Endothelial cell of umbilical vein (primary cell): ENCODE results near the gene ALK. TPM values are rescaled to one million over a fixed set of nuclear protein-coding genes. Genes with fewer than 3 reads are reported as not detected.

Experiments used
- BruUV-seq: library from RNA; stranded (reverse); fragments of 400-500 nt; replicated peaks from 2 replicates; lab custom pipeline; 2021; lab: Mats Ljungman, UMichigan
- CTCF ChIA-PET: fragments of 300-600, 350-600 bp; sonication (Branson Sonifier 250); formaldehyde crosslinking; loops from one replicate; lab custom pipeline; 2021; ENCODE audit warnings: antibody characterized with exemption, inconsistent platforms; lab: Charles Lee
- POLR2A ChIA-PET: fragments of 300-600, 350-600 bp; sonication (Branson Sonifier 250); formaldehyde crosslinking; loops from one replicate; lab custom pipeline; 2021; ENCODE audit warnings: antibody characterized with exemption, inconsistent platforms; lab: Charles Lee
- DNase-seq: peaks from one replicate; pipeline ENCODE4 v3.0.0-alpha.2; 2011; ENCODE audit warnings: low read depth, low spot score
- FAIRE-seq: peaks from 2 replicates; lab custom pipeline; 2011; peaks lifted over from hg19 to GRCh38; lab: Jason Lieb, UNC
- H2AFZ ChIP-seq: 2 replicates; pipeline ENCODE4 v1.6.0; 2012; ENCODE audit warnings: low read depth, low read length, control low read depth, inconsistent platforms
- H3K27ac ChIP-seq: 2 replicates; pipeline ENCODE4 v1.5.1; 2011; ENCODE audit warnings: low read depth, mild to moderate bottlenecking, control low read depth, low read length, moderate library complexity; ENCODE audit not compliant: insufficient read depth
- H3K27me3 ChIP-seq, 2 experiments: 2 replicates each; pipeline versions ENCODE4 v1.6.0 to v1.6.1; 2011; ENCODE audit warnings: low read length in 2 of 2, mixed read lengths in 1 of 2; ENCODE audit not compliant: control insufficient read depth in 2 of 2, insufficient read depth in 2 of 2
- H3K36me3 ChIP-seq, 2 experiments: 2 replicates in 1 of 2; 3 replicates in 1 of 2; pipeline ENCODE4 v1.5.1; 2011; ENCODE audit warnings: low read length in 2 of 2, mild to moderate bottlenecking in 1 of 2, moderate library complexity in 1 of 2; ENCODE audit not compliant: control insufficient read depth in 2 of 2, insufficient read depth in 2 of 2; ENCODE audit errors: extremely low read depth in 1 of 2
- H3K4me1 ChIP-seq: 3 replicates; pipeline ENCODE4 v1.5.1; 2011; ENCODE audit warnings: mild to moderate bottlenecking, low read length; ENCODE audit not compliant: control insufficient read depth, insufficient read depth; ENCODE audit errors: extremely low read depth
- H3K4me2 ChIP-seq: 2 replicates; pipeline ENCODE4 v1.6.1; 2011; ENCODE audit warnings: low read length, control low read depth, mixed read lengths; ENCODE audit not compliant: insufficient read depth
- H3K4me3 ChIP-seq, 3 experiments: fragments of 200-600 bp in 1 of 3; sonication (generic), shearing (Covaris generic) in 1 of 3; replicated peaks in 1 of 3; 2 replicates each; pipeline ENCODE4 v1.5.1; 2011 to 2016; ENCODE audit warnings: control low read depth in 3 of 3, low read length in 3 of 3, mild to moderate bottlenecking in 2 of 3, inconsistent platforms in 1 of 3, low read depth in 1 of 3, moderate library complexity in 1 of 3; ENCODE audit not compliant: insufficient read depth in 1 of 3
- H3K79me2 ChIP-seq: 2 replicates; pipeline ENCODE4 v1.6.0; 2012; ENCODE audit warnings: low read length, inconsistent platforms; ENCODE audit not compliant: control insufficient read depth, insufficient read depth
- H3K9ac ChIP-seq: replicated peaks from 2 replicates; pipeline ENCODE3; 2011; ENCODE audit warnings: low read length, control low read depth; ENCODE audit not compliant: insufficient read depth; ENCODE audit errors: extremely low read depth
- H3K9me1 ChIP-seq: replicated peaks from 3 replicates; pipeline ENCODE4 v1.6.0; 2011; ENCODE audit warnings: mild to moderate bottlenecking, low read length; ENCODE audit not compliant: control insufficient read depth, insufficient read depth; ENCODE audit errors: extremely low read depth
- H3K9me3 ChIP-seq: replicated peaks from 2 replicates; pipeline ENCODE4 v1.5.1; 2012; ENCODE audit warnings: low read length, inconsistent platforms; ENCODE audit not compliant: control insufficient read depth, insufficient read depth
- H4K20me1 ChIP-seq: replicated peaks from 2 replicates; pipeline ENCODE3; 2011; ENCODE audit warnings: mild to moderate bottlenecking, low read length; ENCODE audit not compliant: control insufficient read depth, insufficient read depth; ENCODE audit errors: extremely low read depth
- EZH2 ChIP-seq: IDR thresholded peaks from 2 replicates; pipeline ENCODE4 v1.6.1; 2012; ENCODE audit warnings: borderline replicate concordance, low read depth, mild to moderate bottlenecking, moderate library complexity, low read length, inconsistent platforms; ENCODE audit not compliant: severe bottlenecking
- FOS ChIP-seq: IDR thresholded peaks from 2 replicates; pipeline ENCODE4 v1.6.1; 2011; ENCODE audit warnings: mild to moderate bottlenecking, low read length, moderate library complexity, borderline replicate concordance; ENCODE audit not compliant: insufficient read depth
- GATA2 ChIP-seq: IDR thresholded peaks from 2 replicates; pipeline ENCODE4 v1.7.0; 2011; ENCODE audit warnings: low read depth, mild to moderate bottlenecking, moderate library complexity, mixed read lengths, low read length; ENCODE audit not compliant: insufficient read length, insufficient read depth
- JUN ChIP-seq: IDR thresholded peaks from 2 replicates; pipeline ENCODE4 v1.6.1; 2011; ENCODE audit warnings: borderline replicate concordance, low read depth; ENCODE audit not compliant: insufficient read length, insufficient read depth
- MAX ChIP-seq: IDR thresholded peaks from 2 replicates; pipeline ENCODE4 v1.6.1; 2011; ENCODE audit not compliant: insufficient read depth, insufficient read length
- MYC ChIP-seq: IDR thresholded peaks from one replicate; pipeline ENCODE4 v1.6.1; 2011; ENCODE audit warnings: mild to moderate bottlenecking, low read depth, low read length
- POLR2A ChIP-seq: IDR thresholded peaks from 2 replicates; pipeline ENCODE4 v1.6.1; 2012; ENCODE audit warnings: low read depth, mild to moderate bottlenecking, control low read depth, low read length
- POLR2AphosphoS5 ChIP-seq: IDR thresholded peaks from 2 replicates; pipeline ENCODE4 v1.6.1; 2012; ENCODE audit warnings: low read depth, mild to moderate bottlenecking, control low read depth, low read length, moderate library complexity; ENCODE audit not compliant: insufficient read depth
- dilution Hi-C: fragments of 300-500 bp; cut with MboI; formaldehyde crosslinking; loops from one replicate; pipeline ENCODE4 v1.15.0; 2019; ENCODE audit warnings: low sequenced_read_pairs; ENCODE audit not compliant: extremely low pct_ligation_motif_present
- intact Hi-C: fragments of 100-400 bp; cut with micrococcal nuclease; formaldehyde crosslinking; loops from one replicate; pipeline ENCODE4 v1.10.0; 2022
- polyA plus RNA-seq, 4 experiments: library from polyadenylated mRNA; depleted of rRNA in 3 of 4; stranded (reverse) in 3 of 4; unstranded in 1 of 4; fragments of >200 nt; gene quantifications; 2 replicates each; pipeline versions ENCODE4 v1.2.1 to v1.2.3, GENCODE V29; 2011 to 2012; ENCODE audit warnings: missing spikeins in 1 of 4
- total RNA-seq: library from RNA; stranded (reverse); gene quantifications from 2 replicates; pipeline ENCODE4 v1.2.3, GENCODE V29; 2021
- TF ChIP-seq, protein P1 (sequence below), 2 donors: IDR thresholded peaks; 1 replicate in 1 of 2; 2 replicates in 1 of 2; pipeline ENCODE4 v1.5.1; 2011; ENCODE audit warnings: low read length in 2 of 2, mild to moderate bottlenecking in 2 of 2, moderate library complexity in 2 of 2, control low read depth in 1 of 2, inconsistent platforms in 1 of 2, low read depth in 1 of 2; ENCODE audit not compliant: insufficient read depth in 1 of 2; ENCODE audit errors: extremely low read depth in 1 of 2

Gene ALK
- total and polyA plus RNA-seq, 2 donors (not counting 3 experiments of a cell fraction or from before 2014, with no cell fraction given): not detected

- H3K36me3 ChIP-seq: no peaks in the 10 kb centered on the region
- H3K79me2 ChIP-seq: no peaks in the 10 kb centered on the region
- H3K9ac ChIP-seq: no peak overlapping the region
- H3K9me3 ChIP-seq: no peaks in the 10 kb centered on the region
- CTCF ChIA-PET: no interaction called here
- POLR2A ChIA-PET: no interaction called here
- DNase-seq (no peak), FAIRE-seq (no peak)
- dilution Hi-C loops: no loop called here
- BruUV-seq: no TSS peak
- no peaks in the 10 kb centered on the region for H3K9me1 ChIP-seq
- no peaks in the 10 kb centered on the region for H4K20me1 ChIP-seq
- intact Hi-C loops: no loop called here
- no peak overlapping the region for H3K4me2 ChIP-seq
- no peaks in the 10 kb centered on the region for H3K27me3 ChIP-seq
- TF ChIP-seq POLR2AphosphoS5 (no peak), JUN (no peak), MAX (no peak), GATA2 (no peak), FOS (no peak), EZH2 (no peak), MYC (no peak), POLR2A (no peak)
- TF ChIP-seq, protein P1, sequence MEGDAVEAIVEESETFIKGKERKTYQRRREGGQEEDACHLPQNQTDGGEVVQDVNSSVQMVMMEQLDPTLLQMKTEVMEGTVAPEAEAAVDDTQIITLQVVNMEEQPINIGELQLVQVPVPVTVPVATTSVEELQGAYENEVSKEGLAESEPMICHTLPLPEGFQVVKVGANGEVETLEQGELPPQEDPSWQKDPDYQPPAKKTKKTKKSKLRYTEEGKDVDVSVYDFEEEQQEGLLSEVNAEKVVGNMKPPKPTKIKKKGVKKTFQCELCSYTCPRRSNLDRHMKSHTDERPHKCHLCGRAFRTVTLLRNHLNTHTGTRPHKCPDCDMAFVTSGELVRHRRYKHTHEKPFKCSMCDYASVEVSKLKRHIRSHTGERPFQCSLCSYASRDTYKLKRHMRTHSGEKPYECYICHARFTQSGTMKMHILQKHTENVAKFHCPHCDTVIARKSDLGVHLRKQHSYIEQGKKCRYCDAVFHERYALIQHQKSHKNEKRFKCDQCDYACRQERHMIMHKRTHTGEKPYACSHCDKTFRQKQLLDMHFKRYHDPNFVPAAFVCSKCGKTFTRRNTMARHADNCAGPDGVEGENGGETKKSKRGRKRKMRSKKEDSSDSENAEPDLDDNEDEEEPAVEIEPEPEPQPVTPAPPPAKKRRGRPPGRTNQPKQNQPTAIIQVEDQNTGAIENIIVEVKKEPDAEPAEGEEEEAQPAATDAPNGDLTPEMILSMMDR (IDR thresholded peaks at IDR 0.05; ENCODE audit: extremely low read depth in 1 of 2, insufficient read depth in 1 of 2, low read depth in 1 of 2, low read length in 2 of 2): no peak
- no peaks in the 10 kb centered on the region for H3K4me1 ChIP-seq
- no peak overlapping the region for H2AFZ ChIP-seq
- no peak overlapping the region for H3K4me3 ChIP-seq
- no peak overlapping the region for H3K27ac ChIP-seq
Measured at GRCh38 chr2:29401994-29402393, 519.4 kb downstream of the ALK start.
